H1 (cell line): ENCODE results near the gene CACNA1D. TPM values are rescaled to one million over a fixed set of nuclear protein-coding genes. Genes with fewer than 3 reads are reported as not detected.

ENCODE experiments used
- SIN3A ChIP-seq, 2 experiments: IDR thresholded peaks in 1 of 2; conservative IDR thresholded peaks in 1 of 2; 2 replicates each; pipeline ENCODE4 v1.6.1; 2011 to 2012; ENCODE audit warnings: low read length in 2 of 2, improper control_type of control experiment in 1 of 2, low read depth in 1 of 2, mild to moderate bottlenecking in 1 of 2
- SP2 ChIP-seq: IDR thresholded peaks from 2 replicates; pipeline ENCODE4 v1.6.1; 2012; ENCODE audit warnings: mild to moderate bottlenecking, low read length, inconsistent platforms
- polyA plus RNA-seq, 7 experiments: library from polyadenylated mRNA; depleted of rRNA in 3 of 7; stranded (reverse) in 5 of 7; unstranded in 2 of 7; fragments of >200 nt in 5 of 7; fragments of 200-250 nt in 2 of 7; gene quantifications; 1 replicate in 5 of 7; 2 replicates in 1 of 7; 4 replicates in 1 of 7; pipeline versions ENCODE4 v1.2.1 to v1.2.3, GENCODE V29; 2011 to 2013; ENCODE audit warnings: missing spikeins in 2 of 7, mixed read lengths in 2 of 7
- total RNA-seq: library from RNA; stranded (reverse); fragmentation: NEBNext Ultra II Directional; extraction: Animal tissue kit (Norgen Biotek cat#: 25700); gene quantifications from 2 replicates; pipeline ENCODE4 v1.2.1, GENCODE V29; 2021

Gene CACNA1D
- total and polyA plus RNA-seq, 2 of the 8 experiments (the other 6 are each of a cell fraction or from before 2014, with no cell fraction given) = 2.0 to 2.9 TPM

DNA sequence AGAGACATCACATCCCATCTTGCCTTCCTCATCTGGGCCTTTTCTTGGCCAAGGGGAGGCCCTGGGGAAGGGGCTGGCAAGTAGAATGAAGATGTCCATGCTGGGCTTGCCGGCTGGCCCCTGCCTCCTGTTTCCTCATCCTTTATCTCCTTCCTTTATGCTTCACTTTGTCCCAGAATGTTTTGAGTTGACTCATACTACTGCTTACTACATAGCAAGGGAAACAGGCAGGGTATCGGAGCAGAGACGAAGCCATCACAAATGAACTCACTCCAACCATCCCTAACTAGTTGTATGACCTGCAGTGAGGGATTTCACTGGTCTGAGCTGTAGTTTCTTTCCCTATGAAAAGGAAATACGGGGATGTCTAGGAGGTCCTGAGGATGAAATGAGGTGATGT is 285.8 kb downstream of the CACNA1D start (continued):
- TF ChIP-seq SP2 (no peak), SIN3A (conservative IDR thresholded peaks at IDR 0.05 in 1 of 2, IDR thresholded peaks at IDR 0.05 in 1 of 2; ENCODE audit: low read depth in 1 of 2, low read length in 2 of 2) (no peak)
